GM12864 (cell line): ENCODE results near the gene CALB2.

Experiments used
- DNase-seq: peaks from one replicate; pipeline ENCODE4 v3.0.0-alpha.2; 2011; ENCODE audit warnings: low read depth
- H3K4me3 ChIP-seq: 2 replicates; pipeline ENCODE4 v1.5.1; 2011; ENCODE audit warnings: mild to moderate bottlenecking, low read depth, low read length, control low read depth
- CTCF ChIP-seq: IDR thresholded peaks from 2 replicates; pipeline ENCODE4 v1.5.1; 2011; ENCODE audit warnings: low read depth, mild to moderate bottlenecking, moderate library complexity, low read length, control low read depth, inconsistent platforms; ENCODE audit errors: missing control alignments

CALB2 gene

DNA sequence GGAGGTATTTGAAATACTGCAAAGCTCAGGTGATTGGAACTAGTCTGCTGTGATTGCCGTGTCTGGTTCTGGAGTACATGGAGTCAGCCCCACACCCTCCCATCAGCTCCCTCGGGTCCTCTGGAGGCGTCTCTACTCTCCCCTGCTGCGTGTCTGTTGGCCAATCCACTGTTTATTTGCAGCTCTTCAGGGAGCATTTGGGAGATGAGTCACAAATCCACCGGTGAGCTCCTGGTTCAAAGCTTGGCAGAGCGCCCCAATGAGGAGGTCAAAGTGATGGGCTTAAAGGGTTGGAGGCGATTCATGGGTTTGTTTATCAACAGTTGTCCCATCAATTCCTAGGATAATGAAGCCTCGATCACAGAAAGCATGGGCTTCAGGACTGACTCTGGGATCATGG is 14.6 kb downstream of the CALB2 start:
- TF ChIP-seq CTCF, result no peak
- no peak for DNase-seq
- no peak overlapping the region for H3K4me3 ChIP-seq

GRCh38 chr16:71376465-71377157 is 18.1 kb downstream of the CALB2 start:
- no peak for DNase-seq
- no peak for TF ChIP-seq CTCF
- H3K4me3 ChIP-seq, result no peak overlapping the region

DNA sequence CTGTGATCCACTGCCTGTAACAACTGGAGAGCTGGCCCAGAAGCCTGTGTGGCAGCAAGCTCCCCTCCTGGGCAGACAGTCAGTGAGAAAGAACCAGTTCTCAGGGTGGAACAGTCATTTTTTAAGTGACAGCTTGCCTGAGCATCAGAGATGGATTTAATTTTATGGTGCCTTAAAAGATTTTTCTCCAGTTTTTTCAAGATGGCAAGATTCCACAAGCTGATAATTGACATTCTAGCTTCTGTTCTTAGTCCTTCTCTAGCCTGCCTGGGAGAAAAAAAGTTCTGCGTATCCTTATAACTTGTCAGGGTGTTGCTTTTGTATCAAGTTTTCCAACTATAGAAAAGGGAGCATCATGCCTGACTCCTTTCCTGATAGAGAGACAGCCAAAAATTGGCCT is 21.2 kb downstream of the CALB2 start:
- TF ChIP-seq CTCF, result no peak

GRCh38 chr16:71380831-71381230 is 22.3 kb downstream of the CALB2 start:
- no peak for TF ChIP-seq CTCF
- H3K4me3 ChIP-seq, result no peak overlapping the region
- DNase-seq, result no peak

More for the DNA sequence above, 21.2 kb downstream of the CALB2 start:
- no peak overlapping the region for H3K4me3 ChIP-seq
- DNase-seq, result no peak

- DNase-seq, result no peak
Measured at GRCh38 chr16:71383054-71383773, 24.7 kb downstream of the CALB2 start.

DNA sequence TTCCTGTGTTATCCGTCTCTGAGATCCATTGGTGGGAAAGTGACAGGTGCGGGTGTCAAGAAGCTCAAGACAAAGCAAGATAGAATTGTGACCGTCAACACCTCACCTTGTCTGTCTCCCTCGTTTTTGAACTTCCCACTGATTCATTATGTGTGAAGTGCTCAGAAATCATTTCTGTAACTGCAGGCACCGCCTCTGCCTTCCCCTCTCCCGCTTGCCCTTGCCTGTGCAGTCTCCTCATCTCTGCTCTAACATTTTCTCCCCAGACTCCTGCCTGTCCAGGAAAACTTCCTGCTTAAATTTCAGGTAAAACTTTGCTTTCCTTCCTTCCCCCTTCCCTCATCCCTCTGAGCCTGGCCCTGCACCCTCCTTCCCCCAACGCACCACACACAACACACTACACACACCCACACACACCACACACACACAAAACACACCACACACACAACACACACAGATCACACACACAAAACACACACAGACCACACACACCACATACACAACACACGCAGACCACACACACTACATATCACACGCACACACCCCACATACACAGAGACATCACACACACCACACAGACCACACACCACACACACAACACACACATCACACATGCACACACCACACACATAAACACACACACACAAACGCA is 25.7 kb downstream of the CALB2 start:
- no peak for DNase-seq
- no peak overlapping the region for H3K4me3 ChIP-seq
- no peak for TF ChIP-seq CTCF

More at GRCh38 chr16:71383054-71383773, 24.7 kb downstream of the CALB2 start:
- no peak for TF ChIP-seq CTCF
- no peak overlapping the region for H3K4me3 ChIP-seq
